OCI-M1 (cell line): ENCODE measurements around the gene SEC24C.
A peak's percentile ranks its signal among the peaks of the same experiment; 100 is the strongest.
"Not testable (repeated sequence)": the region's sequence is repeated elsewhere in the genome, so short reads cannot be mapped to it uniquely, and the experiment has no call there.

ENCODE experiments used
- DNase-seq: peaks from one replicate; lab custom pipeline; 2025; lab: John Stamatoyannopoulos, UW

The SEC24C gene

GRCh38 chr10:73793456-73793855, 49.3 kb downstream of the SEC24C start:
- no peak for DNase-seq

GRCh38 chr10:73795491-73795890, 51.3 kb downstream of the SEC24C start:
- DNase-seq = not testable (repeated sequence)

GRCh38 chr10:73796035-73796434, 51.9 kb downstream of the SEC24C start:
- not testable (repeated sequence) for DNase-seq

- no peak for DNase-seq
Measured at GRCh38 chr10:73796766-73797165, 52.6 kb downstream of the SEC24C start.

GRCh38 chr10:73797324-73798025, 53.3 kb downstream of the SEC24C start:
- DNase-seq = no peak

- no peak for DNase-seq
Measured at GRCh38 chr10:73798087-73798486, 53.9 kb downstream of the SEC24C start.

- no peak for DNase-seq
Measured at GRCh38 chr10:73798927-73799560, 54.9 kb downstream of the SEC24C start.

GRCh38 chr10:73799899-73800559, 55.9 kb downstream of the SEC24C start:
- DNase-seq = no peak

GRCh38 chr10:73800560-73801252, 56.5 kb downstream of the SEC24C start:
- no peak for DNase-seq

- DNase-seq = no peak
Measured at GRCh38 chr10:73801253-73801590, 57.0 kb downstream of the SEC24C start.

- DNase-seq = no peak
Measured at GRCh38 chr10:73802276-73802991, 58.3 kb downstream of the SEC24C start.

- no peak for DNase-seq
Measured at GRCh38 chr10:73803680-73804286, 59.6 kb downstream of the SEC24C start.

- DNase-seq = no peak
Measured at GRCh38 chr10:73806176-73806950, 62.2 kb downstream of the SEC24C start.

- DNase-seq = no peak
Measured at GRCh38 chr10:73807471-73807870, 63.3 kb downstream of the SEC24C start.

GRCh38 chr10:73808021-73808815, 64.0 kb downstream of the SEC24C start:
- no peak for DNase-seq

GRCh38 chr10:73809061-73809818, 65.1 kb downstream of the SEC24C start:
- peak; percentile 21 for DNase-seq

GRCh38 chr10:73810358-73810734, 66.2 kb downstream of the SEC24C start:
- DNase-seq = no peak

- peak; percentile 54 for DNase-seq
Measured at GRCh38 chr10:73810735-73811465, 66.7 kb downstream of the SEC24C start.

GRCh38 chr10:73812657-73813056, 68.5 kb downstream of the SEC24C start:
- DNase-seq = no peak
